NCI-H748 (cell line): ENCODE measurements around the gene ADCY5.

Experiments
- DNase-seq: peaks from one replicate; lab custom pipeline; 2025; ENCODE audit not compliant: unreplicated experiment; lab: John Stamatoyannopoulos, UW

Gene ADCY5

DNA sequence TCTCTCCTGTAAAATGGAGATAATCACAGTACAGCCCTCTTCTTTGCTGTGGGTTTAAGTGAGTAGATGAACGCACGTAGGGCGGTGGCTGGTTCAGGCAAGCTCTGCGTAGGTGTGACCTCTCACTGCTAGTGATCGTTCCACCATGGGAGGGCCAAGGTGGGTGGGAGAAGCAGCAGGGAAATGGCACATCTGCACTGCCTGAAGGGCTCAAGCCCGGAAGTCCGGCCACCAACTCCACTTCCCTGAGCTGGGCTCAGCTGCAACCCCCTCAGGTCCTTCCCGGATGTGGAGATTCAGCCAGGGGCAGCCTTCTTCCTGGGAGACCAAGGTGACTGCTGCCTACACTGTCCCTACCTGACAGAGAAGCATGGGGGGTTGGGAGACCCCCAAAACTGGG, 102.9 kb downstream of the ADCY5 start:
- no peak for DNase-seq

DNA sequence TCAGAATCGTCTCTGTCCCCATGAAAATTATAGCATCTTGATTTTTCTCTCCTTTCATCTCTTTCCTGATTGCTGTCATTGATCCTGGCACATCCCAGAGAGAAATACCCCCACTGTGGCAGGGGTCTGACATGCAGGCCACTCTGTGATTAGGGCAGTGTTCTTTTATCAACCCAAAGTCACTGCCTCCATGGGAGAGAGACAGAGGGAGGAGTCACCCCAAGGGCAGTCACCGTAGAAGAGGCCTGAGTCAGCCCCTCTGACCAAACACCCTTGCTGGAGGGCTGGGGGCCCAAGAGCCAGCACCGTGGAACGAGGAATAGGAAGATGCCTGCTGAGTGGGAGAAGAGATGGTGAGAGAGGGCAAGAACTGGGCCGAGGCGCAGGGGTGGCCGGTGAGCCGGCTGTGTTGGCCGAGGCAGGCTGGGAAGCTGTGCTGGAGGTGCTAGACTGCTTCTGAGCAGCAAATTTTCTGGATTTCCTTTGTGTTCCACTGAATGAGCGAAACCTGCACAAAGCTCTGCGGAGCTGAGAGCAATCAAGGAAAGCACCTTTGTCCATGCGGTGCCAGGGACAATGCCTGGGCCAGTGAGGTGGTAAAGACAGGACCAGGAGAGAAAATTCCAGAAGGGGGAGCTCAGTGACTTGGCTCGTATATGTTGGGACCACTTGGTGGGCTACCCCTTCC, 103.8 kb downstream of the ADCY5 start:
- no peak for DNase-seq

DNA sequence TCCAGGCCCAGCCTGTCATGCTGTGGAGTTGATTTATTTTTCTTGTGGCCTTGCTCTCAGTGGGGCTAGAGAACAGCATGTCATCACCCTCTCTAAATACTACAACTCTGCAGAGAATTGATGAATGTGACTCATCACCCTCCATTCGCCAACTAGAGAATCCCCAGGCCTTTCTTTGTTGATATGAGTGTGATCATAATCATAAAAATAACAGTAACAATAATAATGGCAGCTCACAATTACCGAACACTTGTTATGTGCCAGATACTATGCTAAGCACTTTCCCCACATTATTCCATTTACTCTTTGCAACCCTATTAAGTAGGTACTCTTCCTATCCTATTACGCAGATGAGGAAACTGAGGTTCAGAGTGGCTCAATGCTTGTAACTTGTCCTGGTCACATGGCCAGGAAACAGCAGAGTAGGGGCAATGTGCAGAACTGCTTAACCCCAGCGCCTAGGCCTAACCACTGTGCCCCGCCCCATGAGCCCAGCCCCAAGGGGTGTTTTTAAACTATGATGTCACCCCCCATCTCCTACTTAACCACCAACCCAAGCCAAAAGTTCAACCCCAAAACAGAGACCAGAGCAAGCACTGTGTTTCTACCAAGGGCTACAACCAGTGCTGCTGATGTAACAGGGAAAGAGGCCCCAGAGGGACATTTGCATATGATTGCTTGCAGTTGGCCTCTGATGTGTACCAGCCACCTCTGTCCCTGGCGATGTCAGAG, 104.5 kb downstream of the ADCY5 start:
- no peak for DNase-seq

DNA sequence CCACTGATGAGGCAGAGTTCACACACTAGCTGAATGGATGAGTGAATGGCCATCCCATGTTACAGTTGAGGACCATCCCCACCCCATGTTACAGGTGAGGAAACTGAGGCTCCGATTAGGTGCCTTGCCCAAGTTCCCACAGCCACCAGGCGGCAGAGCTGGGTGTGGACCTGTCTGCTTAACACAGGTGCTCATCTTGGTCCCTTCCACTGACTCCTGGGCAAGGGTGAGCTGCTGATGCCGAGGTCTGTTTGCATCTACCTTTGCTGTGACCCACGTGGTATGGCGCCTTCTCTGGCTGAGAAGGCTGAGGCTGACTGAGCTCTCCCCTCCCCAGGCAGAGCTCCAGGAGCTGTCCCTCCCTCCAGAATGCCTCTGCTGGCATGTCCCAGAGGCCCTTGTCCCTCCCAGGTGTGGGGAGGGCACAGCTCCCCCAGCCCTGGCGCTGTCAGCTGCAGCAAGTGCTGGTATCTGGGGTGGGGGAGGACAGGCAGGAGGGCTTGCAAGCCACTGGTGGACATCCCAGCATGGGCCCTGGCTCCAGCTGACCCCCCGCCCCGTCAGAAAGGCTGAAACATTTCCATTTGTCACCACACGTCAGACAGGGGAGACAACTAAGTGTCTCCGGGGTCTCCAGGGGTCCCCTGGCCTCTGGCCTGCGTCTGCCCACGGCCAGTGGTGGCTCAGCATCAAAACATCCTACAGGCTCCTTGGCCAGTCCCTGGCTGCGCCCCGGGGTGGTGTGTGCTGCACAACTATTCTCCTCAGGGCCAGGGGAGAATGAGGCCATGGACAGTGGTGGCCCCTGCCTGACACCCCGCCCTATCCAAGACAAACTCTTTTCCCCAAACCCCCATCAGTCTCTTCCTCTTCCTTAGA, 105.4 kb downstream of the ADCY5 start:
- no peak for DNase-seq

DNA sequence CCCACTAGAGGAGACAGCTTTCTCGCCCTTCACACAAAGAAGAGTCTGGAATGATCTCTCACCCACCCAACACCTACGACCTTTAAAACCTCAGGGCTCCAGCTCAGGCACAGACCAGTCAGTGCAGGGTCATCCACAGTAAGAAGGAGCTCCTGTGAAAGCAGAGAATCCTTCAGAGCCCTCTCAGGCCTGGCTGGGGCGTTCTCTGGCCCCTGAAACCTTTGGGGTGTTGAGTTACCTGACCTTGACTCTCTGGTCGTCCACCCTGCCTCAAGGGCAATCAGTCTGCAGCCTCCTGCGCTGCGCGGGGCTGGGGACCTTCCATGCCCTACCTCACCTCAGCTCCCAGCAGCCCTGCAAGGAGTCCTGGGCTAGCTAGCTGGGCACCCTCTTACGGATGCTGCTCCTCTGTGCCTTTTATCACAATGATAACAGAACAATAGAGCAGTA, 106.2 kb downstream of the ADCY5 start:
- no peak for DNase-seq

DNA sequence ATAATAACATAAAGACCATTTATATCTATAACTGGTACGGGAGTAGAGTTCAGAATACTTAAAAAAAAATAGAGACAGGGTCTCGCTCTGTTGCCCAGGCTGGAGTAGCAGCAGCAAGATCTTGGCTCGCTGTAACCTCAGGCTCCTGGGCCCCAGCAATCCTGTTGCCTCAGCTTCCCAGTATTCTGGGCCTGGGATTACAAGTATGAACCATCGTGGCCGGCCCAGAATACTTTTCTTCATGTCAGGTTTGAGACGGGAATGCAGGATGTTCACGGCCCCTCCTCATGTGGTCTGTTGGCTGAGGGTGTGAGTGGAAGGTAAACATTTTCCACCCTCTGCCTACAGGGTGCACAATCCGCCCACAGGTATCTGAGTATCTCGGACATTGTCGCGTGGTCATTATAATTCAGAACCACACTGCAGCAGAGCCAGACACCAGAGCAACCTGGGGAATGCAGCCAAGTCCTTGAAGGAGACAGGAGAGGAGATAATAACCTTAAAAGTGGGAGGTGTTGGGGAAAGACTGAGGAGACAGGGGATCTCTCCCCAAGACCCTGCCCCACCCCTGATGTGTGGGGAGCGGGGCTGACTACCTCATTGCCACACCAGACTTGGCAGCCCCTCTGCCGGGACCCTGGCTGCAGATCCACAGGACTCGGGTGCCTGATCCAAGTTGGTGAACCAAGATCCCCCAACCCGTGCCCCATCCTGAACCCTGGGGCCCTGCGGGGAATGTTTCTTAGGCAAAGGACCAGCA, 106.8 kb downstream of the ADCY5 start:
- peak; percentile 15 for DNase-seq

DNA sequence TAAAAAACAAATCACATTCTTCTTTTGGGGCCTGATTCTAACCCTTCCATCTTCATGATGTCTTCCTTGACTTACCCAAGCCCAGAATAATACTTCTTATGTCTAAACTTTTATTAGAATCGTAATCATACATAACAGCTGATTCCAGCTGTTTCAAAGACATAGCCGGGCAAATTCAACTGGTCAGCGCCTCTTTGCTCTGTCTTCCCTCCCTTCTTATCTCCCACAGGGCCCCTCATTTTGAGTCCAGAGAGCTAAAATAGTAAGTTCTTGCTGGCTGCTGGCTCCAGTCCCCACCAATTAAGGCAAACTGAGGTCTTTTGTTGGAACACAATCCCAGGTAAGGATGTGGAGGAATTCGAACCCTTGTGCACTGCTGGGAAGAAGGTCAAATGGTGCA, 108.6 kb downstream of the ADCY5 start:
- no peak for DNase-seq

DNA sequence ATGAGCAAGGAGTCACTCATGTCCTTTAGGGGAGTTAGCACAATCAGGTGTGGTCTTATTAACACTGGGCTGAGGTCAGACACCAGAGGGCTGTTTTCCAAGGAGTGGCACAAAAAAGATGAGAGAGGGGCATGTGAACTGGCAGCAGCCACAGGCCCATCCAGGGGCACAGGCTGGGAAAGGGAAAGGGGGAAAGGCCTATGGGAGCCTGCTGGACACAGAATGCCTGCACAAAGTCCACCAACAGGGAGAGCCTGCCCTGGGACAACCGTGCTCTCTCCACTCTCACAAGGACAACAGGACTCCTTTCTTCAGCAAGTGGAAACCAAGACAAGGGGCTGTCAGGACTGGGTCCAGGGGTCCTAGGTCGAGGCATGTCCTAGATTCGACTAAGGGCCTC, 109.6 kb downstream of the ADCY5 start:
- no peak for DNase-seq

DNA sequence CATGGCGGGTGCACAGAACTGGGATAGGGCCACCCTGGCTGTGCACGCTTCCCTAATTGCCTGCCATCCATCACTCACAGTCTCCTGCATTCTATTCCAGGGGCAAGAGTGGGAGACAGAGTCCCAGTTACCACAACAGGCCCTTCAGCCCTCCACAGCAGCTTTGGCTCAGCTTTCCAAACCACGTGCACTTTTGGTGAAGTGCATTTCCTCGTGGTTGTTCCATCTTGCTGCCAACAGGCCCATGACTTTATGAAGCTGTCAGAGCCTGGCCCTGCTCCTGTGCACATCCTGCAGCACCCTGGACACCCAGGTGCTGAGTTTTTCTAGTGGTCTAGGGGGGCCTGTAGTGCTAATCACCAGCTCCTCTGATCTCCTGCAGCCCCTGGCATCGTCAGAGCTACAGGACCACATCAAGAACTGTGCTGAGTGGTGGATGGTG, 110.2 kb downstream of the ADCY5 start:
- DNase-seq, result no peak

DNA sequence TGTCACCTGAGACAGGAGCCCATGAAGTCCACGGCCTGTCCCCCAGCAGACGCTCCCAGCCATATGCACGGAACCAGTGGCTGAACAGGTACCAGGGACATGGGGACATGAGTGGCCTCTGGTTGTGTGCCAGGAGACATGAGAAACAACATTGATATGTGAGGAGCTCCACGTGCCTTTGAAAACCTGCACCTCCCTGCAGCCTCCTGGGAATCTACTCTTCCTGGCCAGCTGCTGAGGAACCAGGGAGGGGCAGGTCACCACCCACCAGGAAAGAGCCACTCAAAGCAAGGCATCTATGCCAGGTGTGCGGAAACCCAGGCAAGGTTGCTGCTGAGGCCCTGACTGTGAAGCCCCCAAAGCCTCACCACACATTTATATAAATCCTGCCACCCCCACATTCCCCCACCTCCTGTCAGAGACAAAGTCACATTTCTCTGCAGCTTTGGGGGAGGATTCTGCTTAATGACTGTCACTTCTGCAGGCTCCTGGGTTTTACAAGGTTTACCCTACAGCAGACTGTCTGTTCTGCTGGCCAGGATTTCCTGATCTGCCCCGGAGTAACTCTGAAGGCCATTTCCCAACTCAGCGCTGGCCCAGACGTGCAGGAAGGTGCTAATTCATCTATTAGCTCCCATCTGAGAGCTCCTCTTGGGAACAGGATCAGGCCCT, 110.8 kb downstream of the ADCY5 start:
- DNase-seq, result no peak

DNA sequence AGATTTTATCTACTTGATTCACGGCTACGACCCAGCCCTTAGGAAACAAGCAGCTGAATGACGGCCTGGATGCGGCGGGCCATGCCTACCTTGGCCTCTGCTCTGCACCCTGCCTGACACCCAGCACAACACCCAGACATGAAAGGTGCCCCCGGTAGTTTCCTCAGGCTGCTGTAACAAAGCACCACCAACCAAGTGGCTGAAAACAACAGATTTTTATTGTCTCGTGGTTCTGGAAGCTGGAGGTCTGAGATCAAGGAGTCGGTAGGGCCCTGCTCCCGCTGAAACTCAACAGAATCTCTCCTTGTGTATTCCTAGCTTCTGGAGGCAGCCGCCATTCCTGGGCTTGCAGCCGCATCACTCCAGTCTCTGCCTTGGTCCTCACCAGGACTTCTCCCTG, 111.7 kb downstream of the ADCY5 start:
- no peak for DNase-seq

DNA sequence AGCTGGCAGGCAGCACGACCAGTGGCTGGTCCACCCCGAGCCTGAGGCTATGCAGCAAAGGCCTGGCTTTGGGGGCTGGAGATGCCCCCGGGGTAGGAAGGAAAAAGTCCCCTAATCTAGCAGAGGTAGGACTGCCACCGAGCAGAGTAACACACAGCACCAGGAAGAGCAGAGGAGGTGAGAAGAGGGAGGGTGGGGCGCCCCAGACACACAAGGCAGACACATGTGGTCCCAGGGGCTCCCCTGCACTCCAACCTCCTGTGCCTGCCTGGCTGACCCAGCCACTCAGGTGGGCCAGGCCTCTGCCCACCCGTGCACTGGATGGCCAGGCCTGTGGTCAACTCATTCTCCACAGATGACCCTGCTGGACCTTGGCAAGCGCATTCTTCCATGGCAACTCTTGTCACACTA, 112.4 kb downstream of the ADCY5 start:
- no peak for DNase-seq

DNA sequence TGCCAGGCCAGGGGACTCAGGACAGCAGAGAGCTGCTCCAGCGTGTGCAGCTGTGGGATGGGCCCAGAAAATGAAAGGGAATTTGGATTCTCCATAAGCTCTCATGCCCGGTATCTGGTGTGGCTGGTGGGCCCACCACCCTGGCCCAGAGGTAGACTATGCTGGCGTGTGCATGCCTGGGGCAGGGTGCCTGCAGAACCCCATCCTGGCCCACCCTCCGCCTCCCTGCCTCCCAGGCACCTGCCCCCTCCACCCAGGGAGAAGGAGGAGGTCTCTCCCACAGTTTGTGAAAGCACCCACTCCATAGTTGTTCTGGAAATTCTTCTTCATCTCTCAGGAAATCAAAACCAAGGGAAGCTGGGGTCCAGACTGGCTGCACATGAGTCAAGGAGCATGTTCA, 112.9 kb downstream of the ADCY5 start:
- DNase-seq, result no peak

DNA sequence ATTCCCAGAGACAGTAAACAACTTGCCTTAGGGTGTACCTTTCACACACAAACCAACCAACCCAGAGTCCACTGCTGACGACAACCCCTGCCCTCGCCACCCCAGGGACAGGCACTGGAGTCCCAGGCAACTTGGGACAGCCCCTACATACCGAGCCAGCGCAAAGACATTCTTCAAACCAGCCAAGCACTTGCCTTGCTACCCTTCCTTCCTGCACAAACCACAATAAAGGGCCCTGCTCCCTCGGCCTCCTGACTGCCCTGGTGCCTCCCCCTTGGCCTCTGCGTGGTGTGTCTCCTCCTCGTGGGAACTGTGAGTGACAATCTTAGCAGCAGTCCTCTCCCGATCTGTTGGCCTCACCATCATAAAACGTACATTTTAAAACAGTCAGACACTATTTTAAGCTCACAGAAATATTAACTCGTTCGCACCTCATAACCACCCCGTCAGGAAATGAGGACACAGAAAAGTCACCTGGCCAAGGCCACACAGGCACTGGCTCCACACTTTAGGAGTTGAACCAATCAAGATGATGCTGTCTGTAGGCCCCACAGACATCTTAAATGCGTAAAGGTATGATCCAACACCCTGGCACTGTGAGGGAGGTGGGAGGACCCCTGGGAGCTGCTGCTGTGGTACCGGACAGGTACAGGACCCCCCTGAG, 113.8 kb downstream of the ADCY5 start:
- DNase-seq, result no peak

DNA sequence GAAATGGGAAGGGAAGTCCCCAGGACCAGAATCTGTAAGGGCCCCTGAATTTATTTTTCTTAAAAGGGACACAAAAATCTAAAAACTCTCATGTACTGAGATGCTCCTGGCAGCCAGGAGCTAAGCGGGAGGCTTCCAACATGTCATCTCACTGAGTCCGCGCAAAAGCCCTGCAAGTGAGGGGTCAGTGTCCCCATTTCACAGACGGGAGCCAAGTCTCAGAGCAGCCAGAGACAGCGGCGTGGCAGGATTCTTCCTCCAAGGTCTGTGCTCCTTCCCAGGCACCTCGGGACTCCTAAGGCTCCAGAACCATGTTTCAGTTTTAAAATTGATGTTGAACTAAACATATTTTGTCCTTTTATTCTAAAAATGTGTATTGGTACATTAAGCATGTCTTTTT, 114.8 kb downstream of the ADCY5 start:
- no peak for DNase-seq

DNA sequence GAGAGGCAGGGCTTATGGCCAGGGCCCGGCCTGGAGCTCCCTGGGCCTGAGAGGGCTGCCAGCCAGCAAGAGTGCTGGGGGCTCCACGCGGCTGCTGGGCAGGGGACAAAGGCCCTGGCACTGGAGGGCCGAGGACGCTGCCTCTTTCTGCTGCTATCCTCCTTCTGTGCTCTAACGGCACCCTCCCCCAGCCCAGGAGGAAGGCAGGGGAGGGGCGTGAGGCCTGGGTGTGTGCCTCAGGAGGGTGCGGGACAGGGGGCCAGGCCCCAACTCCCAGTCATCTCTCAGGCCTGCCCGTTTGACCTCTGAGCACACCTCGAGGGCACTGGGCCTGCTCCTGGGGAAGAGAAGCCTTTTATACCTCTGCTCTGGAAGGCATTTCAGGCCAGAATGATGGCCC, 115.5 kb downstream of the ADCY5 start:
- DNase-seq, result no peak

DNA sequence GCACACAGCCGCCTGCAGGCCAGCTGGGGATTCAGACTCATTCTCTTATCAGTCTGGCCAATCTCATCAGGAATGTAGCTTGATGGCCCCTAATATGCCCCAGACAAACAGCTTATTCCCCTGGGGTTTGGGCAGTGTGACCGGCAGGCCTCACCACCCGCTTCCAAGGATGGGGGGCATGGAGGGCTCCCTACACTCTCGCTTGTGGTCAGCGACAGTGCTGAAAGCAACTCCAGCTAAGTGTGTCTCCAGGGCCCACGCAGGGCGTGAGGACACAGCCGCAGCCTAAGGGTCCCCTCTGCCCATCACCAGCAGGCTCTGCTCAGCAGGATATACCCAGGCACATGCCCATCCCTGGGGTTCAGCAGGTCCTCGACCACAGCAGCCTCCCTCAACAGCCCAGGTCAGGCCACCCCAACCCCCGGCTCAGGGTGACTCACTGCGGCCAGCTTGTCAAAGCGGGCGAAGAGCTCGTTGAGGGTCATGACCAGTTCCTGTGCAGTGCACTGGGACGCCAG, 116.7 kb downstream of the ADCY5 start:
- no peak for DNase-seq

DNA sequence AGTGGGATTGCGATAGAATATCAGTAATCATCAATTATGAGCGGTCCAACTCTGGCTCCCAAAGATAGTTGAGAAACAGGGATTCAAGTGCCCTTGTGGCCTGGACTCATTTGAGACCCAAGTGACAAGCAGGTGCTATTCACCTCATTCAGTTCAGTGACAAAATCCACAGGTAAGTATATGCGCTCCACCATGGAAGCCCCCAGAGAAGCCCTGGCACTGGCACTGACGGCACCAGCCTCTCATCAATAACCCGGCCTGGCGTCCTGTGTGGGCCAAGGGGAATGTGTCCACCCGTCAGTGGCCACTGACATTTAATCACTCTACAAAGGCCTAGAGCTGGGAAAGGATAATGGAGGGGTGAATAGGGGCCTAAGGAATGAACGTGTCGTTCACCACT, 117.2 kb downstream of the ADCY5 start:
- DNase-seq, result no peak

DNA sequence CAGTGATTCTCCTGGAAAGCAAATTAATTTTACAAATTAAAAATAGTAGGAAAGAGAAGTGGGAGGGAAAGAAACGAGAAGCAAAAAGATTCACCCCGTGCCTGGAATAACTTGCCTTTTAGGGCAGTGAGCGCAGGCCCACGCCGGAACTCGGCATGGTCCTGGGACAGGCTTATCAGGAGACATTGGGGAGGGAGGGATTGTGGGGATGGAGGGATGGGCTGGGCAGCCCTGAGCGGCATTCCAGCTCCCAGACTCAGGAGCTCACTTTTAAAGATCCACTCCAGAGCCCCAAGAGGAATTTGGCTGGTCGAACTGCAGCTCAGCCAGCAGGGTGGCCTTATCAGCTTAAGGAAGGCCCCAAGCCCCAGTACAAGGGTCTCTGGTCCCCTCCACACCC, 117.9 kb downstream of the ADCY5 start:
- DNase-seq, result no peak
